Nephron (organoid): ENCODE data around the gene AAK1.

ENCODE experiments used
- H3K27ac Mint-ChIP-seq, 3 experiments: 2 replicates each; pipeline ENCODE4 v1.8.0; 2020; ENCODE audit warnings: mixed read lengths in 3 of 3, mild to moderate bottlenecking in 2 of 3, moderate library complexity in 1 of 3
- H3K27me3 Mint-ChIP-seq: 2 replicates; pipeline ENCODE4 v1.8.0; 2021; ENCODE audit warnings: low read depth, mild to moderate bottlenecking, moderate library complexity, mixed read lengths
- H3K36me3 Mint-ChIP-seq: 2 replicates; pipeline ENCODE4 v1.8.0; 2020; ENCODE audit warnings: low read depth, mixed read lengths
- H3K4me1 Mint-ChIP-seq: 2 replicates; pipeline ENCODE4 v1.8.0; 2020; ENCODE audit warnings: mixed read lengths
- H3K4me3 Mint-ChIP-seq, 3 experiments: 2 replicates each; pipeline ENCODE4 v1.8.0; 2020; ENCODE audit warnings: mild to moderate bottlenecking in 3 of 3, mixed read lengths in 3 of 3, moderate library complexity in 2 of 3
- H3K9me3 Mint-ChIP-seq: 2 replicates; pipeline ENCODE4 v1.8.0; 2020; ENCODE audit warnings: mixed read lengths
- TF ChIP-seq, protein P1 (sequence below), 3 experiments: fragments of 200-600 bp; sonication (generic); IDR thresholded peaks; one replicate each; pipeline ENCODE4 v1.5.0; 2021; ENCODE audit warnings: antibody characterized with exemption in 3 of 3; ENCODE audit not compliant: unreplicated experiment in 3 of 3

AAK1 gene

DNA sequence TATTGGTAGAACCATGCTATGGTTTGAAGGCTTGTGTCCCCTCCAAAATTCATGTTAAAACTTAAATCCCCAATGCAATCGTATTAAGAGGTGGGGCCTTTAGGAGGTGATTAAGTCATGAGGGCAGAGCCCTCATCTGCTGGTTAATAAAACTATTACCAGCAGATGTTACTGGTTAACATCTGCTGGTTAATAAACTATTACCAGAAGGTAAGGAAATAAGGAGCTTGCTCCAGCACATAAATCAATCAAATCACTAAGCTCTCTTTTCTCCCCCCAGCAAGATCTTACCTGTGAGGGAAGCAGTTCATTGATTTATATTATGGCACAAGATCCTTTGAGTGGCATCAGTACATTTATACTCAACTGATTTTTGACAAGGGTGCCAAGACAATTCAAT, 96.9 kb downstream of the AAK1 start:
- H3K4me1 Mint-ChIP-seq = peaks cover 5% of the 10 kb centered on the region

DNA sequence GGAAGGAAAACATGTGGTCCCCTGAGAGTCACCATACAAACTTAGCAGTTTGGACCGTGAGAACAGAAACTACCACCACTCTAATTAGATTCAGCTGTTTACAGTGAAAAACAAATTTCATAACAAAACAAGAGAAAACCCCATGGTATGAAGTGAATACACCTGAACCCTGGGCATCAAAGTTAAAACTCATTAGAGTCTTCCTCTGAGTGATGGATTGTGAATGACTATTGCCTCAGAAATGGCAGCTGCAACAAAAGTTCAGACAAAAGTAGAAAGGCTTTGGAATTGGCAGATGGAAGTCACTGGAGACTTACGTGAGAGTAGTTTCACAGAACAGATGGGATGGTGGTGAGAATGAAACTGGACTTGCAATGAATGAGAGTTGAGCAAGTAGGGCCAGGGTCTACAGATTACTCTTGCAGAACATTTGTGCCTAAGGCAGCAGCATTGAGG, 98.0 kb downstream of the AAK1 start:
- TF ChIP-seq, protein P1, sequence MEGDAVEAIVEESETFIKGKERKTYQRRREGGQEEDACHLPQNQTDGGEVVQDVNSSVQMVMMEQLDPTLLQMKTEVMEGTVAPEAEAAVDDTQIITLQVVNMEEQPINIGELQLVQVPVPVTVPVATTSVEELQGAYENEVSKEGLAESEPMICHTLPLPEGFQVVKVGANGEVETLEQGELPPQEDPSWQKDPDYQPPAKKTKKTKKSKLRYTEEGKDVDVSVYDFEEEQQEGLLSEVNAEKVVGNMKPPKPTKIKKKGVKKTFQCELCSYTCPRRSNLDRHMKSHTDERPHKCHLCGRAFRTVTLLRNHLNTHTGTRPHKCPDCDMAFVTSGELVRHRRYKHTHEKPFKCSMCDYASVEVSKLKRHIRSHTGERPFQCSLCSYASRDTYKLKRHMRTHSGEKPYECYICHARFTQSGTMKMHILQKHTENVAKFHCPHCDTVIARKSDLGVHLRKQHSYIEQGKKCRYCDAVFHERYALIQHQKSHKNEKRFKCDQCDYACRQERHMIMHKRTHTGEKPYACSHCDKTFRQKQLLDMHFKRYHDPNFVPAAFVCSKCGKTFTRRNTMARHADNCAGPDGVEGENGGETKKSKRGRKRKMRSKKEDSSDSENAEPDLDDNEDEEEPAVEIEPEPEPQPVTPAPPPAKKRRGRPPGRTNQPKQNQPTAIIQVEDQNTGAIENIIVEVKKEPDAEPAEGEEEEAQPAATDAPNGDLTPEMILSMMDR (IDR thresholded peaks at IDR 0.05; ENCODE audit: unreplicated experiment in 3 of 3) = no peak
- peaks cover 5% of the 10 kb centered on the region for H3K4me1 Mint-ChIP-seq
- peaks cover 74% of the 10 kb centered on the region for H3K36me3 Mint-ChIP-seq
- H3K9me3 Mint-ChIP-seq = peaks cover 31% of the 10 kb centered on the region
- H3K4me3 Mint-ChIP-seq = no peak overlapping the region
- H3K27me3 Mint-ChIP-seq = no peaks in the 10 kb centered on the region
- no peak overlapping the region for H3K27ac Mint-ChIP-seq

More for the DNA sequence above, 96.9 kb downstream of the AAK1 start:
- TF ChIP-seq, protein P1 (IDR thresholded peaks at IDR 0.05; ENCODE audit: unreplicated experiment in 3 of 3) = no peak
- H3K27me3 Mint-ChIP-seq = no peaks in the 10 kb centered on the region
- peaks cover 73% of the 10 kb centered on the region for H3K36me3 Mint-ChIP-seq
- no peak overlapping the region for H3K27ac Mint-ChIP-seq
- H3K9me3 Mint-ChIP-seq = peaks cover 26% of the 10 kb centered on the region
- no peak overlapping the region for H3K4me3 Mint-ChIP-seq

DNA sequence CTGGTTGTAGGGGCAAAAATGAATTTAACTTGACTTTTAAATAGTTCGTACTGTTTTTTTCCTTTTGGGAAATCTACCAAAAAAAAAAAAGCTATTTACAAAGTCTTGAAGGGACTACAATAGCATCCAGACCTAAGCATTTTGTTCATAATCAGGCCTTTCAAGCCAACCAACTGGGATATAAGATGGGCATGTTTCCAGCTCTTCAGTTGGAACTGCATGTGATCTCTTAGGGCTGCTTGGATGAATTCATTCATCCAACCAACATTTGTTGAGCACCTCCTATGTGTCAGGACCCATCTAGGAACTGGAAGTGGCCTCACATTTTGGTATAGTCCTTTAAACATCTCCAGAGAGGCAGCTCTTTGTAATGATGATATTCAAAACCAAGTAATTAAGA, 98.6 kb downstream of the AAK1 start:
- TF ChIP-seq, protein P1 (IDR thresholded peaks at IDR 0.05; ENCODE audit: unreplicated experiment in 3 of 3) = no peak
- Mint-ChIP-seq H3K36me3 (peaks cover 76% of the 10 kb centered on the region), H3K9me3 (peaks cover 31% of the 10 kb centered on the region), H3K4me1 (peaks cover 5% of the 10 kb centered on the region), H3K27me3 (no peaks in the 10 kb centered on the region), H3K4me3 (no peak overlapping the region), H3K27ac (no peak overlapping the region)

DNA sequence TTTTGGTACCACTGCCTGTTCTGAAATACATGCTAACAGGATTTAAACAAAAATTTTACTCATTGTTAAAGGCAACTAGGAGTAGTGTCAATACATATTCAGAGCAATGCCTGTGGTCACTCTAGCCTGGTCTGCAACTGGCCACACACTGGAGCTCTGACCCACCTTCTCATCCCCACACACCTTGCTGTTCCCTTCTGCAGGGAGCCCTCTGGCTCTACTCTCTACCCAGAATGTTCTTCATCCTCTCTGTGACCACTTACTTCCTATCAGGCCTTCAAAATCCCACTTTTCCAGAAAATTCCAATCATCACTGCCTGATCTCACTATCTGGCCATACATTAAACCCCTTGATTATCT, 104.0 kb downstream of the AAK1 start:
- H3K9me3 Mint-ChIP-seq = peaks cover 9% of the 10 kb centered on the region
- H3K4me1 Mint-ChIP-seq = no peaks in the 10 kb centered on the region
- H3K4me3 Mint-ChIP-seq = no peak overlapping the region
- TF ChIP-seq, protein P1 (IDR thresholded peaks at IDR 0.05; ENCODE audit: unreplicated experiment in 3 of 3) = no peak
- no peaks in the 10 kb centered on the region for H3K27me3 Mint-ChIP-seq
- peaks cover 86% of the 10 kb centered on the region for H3K36me3 Mint-ChIP-seq
- H3K27ac Mint-ChIP-seq = no peak overlapping the region

DNA sequence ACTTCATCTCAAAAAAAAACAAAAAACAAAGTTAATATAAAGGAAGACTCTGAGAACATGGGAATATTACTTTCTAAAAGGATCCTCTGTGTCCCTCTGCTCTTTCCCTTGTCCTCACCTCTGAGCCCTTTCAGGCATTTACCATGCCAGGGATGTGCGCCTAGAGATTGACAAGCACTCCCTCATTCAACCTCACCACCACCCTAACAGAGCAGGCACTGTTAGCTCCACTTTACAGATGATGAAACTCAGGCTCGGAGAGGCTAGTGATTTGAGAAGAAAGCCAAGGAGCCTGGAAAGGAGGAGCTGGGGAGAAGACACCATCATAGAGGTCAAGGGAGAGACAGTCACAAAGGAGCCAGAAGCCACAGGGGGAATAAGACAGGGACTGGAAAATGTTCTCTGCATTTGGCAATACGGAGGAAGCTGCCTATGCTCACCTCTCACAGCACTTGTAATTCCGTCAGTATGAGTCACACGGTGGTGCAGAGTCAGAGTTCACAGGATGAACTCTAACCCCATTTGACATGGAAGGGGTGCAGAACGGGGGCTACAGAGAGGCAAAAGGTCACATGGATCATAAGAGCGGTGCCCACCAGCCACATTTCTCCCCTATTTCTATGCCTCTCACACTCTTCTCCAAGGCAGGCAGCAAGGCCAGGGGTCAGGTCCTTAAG, 104.5 kb downstream of the AAK1 start:
- TF ChIP-seq, protein P1 (IDR thresholded peaks at IDR 0.05; ENCODE audit: unreplicated experiment in 3 of 3) = no peak
- H3K27me3 Mint-ChIP-seq = no peaks in the 10 kb centered on the region
- H3K9me3 Mint-ChIP-seq = peaks cover 12% of the 10 kb centered on the region
- H3K36me3 Mint-ChIP-seq = peaks cover 86% of the 10 kb centered on the region
- no peak overlapping the region for H3K4me3 Mint-ChIP-seq
- no peaks in the 10 kb centered on the region for H3K4me1 Mint-ChIP-seq
- H3K27ac Mint-ChIP-seq = no peak overlapping the region

DNA sequence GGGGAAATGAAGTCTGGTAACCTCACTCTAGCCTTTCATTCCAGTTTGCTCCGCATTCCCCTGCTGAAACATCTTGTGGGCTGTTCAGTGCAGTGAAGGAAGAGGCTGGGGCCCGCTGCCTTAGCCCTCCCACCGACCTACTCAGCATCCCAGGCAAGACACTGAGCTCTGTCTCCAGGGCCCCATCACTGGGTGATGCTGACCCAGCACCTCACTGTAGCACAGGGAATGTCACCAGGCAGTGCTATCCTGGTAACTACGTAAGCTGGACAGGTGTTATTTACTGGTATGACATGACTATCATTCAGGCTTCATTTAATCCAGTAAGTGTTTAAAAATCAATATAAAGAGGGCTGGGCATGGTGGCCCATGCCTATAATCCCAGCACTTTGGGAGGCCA, 105.3 kb downstream of the AAK1 start:
- H3K27ac Mint-ChIP-seq = no peak overlapping the region
- H3K4me1 Mint-ChIP-seq = no peaks in the 10 kb centered on the region
- TF ChIP-seq, protein P1 (IDR thresholded peaks at IDR 0.05; ENCODE audit: unreplicated experiment in 3 of 3) = no peak
- H3K4me3 Mint-ChIP-seq = no peak overlapping the region
- H3K9me3 Mint-ChIP-seq = peaks cover 18% of the 10 kb centered on the region
- H3K27me3 Mint-ChIP-seq = no peaks in the 10 kb centered on the region
- peaks cover 88% of the 10 kb centered on the region for H3K36me3 Mint-ChIP-seq
